ENCODE data around the gene EIF3I.

EIF3I gene

GRCh38 chr1:32184650-32185049 lies 37.6 kb upstream of the EIF3I start:
- TF ChIP-seq SUZ12 (IDR thresholded peaks at IDR 0.05) = no peak
- TF ChIP-seq LEF1 (IDR thresholded peaks at IDR 0.05; ENCODE audit: borderline replicate concordance) = no peak
- TF ChIP-seq ELF4 (IDR thresholded peaks at IDR 0.05) = no peak
- no peak for TF ChIP-seq ARNT (IDR thresholded peaks at IDR 0.05)
- no peak for TF ChIP-seq CTBP1 (IDR thresholded peaks at IDR 0.05; ENCODE audit: borderline replicate concordance)
- TF ChIP-seq, protein P1, sequence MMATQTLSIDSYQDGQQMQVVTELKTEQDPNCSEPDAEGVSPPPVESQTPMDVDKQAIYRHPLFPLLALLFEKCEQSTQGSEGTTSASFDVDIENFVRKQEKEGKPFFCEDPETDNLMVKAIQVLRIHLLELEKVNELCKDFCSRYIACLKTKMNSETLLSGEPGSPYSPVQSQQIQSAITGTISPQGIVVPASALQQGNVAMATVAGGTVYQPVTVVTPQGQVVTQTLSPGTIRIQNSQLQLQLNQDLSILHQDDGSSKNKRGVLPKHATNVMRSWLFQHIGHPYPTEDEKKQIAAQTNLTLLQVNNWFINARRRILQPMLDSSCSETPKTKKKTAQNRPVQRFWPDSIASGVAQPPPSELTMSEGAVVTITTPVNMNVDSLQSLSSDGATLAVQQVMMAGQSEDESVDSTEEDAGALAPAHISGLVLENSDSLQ (IDR thresholded peaks at IDR 0.05) = no peak
- TF ChIP-seq ZNF384 (IDR thresholded peaks at IDR 0.05) = no peak
- no peak for TF ChIP-seq TARDBP (IDR thresholded peaks at IDR 0.05)
- no peak for TF ChIP-seq FOXK2 (IDR thresholded peaks at IDR 0.05)
- no peak for TF ChIP-seq FOXA1 (IDR thresholded peaks at IDR 0.05)
- TF ChIP-seq HDGF (IDR thresholded peaks at IDR 0.05; ENCODE audit: borderline replicate concordance) = no peak
- no peak for TF ChIP-seq FOXM1 (IDR thresholded peaks at IDR 0.05; ENCODE audit: borderline replicate concordance)
- TF ChIP-seq NFRKB (IDR thresholded peaks at IDR 0.05) = no peak
- TF ChIP-seq L3MBTL2 (conservative IDR thresholded peaks at IDR 0.05) = no peak
- no peak for TF ChIP-seq BHLHE40 (IDR thresholded peaks at IDR 0.05; ENCODE audit: borderline replicate concordance)
- no peak for TF ChIP-seq SP1 (IDR thresholded peaks at IDR 0.05)
- no peak for DNase-seq (ENCODE audit: extremely low spot score)
- CTCF ChIA-PET = no interaction called here
- POLR2A ChIA-PET = interaction anchor here (1.0 to 1.7 kb wide), 3 partner anchors 12 to 21 kb away, joined by 3 to 7 read pairs (median 3); partner anchors contain the start of gene IQCC

DNA sequence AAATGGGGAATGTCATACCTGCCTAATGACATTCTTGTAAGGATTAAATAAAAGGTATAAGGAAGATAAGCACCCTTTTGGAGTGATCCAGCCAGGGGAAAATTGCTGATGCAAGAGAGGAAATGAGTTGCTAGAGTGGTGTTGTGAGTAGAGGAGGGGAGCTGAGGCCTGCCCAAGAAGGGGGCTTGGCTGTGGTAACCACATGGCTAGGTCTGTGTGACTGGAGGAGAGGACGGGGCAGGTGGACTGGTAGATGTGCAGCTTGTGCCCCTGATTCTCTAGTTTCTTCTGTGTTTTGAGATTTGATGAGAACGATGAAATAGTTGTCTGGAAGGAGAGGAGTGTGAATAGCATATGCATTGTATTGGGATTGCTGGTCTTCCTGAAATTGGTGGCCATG lies 36.1 kb upstream of the EIF3I start:
- DNase-seq (ENCODE audit: extremely low spot score) = no peak
- CTCF ChIA-PET = interaction anchor here (1.0 kb wide), 1 partner anchor 12 kb away, joined by 3 read pairs; no protein-coding TSS in a partner anchor
- POLR2A ChIA-PET = interaction anchor here (0.6 to 0.8 kb wide), 2 partner anchors 12 to 16 kb away, joined by 3 read pairs; no protein-coding TSS in a partner anchor
- TF ChIP-seq BHLHE40 (IDR thresholded peaks at IDR 0.05; ENCODE audit: borderline replicate concordance) (no peak), NFRKB (IDR thresholded peaks at IDR 0.05) (no peak), FOXK2 (IDR thresholded peaks at IDR 0.05) (no peak)

DNA sequence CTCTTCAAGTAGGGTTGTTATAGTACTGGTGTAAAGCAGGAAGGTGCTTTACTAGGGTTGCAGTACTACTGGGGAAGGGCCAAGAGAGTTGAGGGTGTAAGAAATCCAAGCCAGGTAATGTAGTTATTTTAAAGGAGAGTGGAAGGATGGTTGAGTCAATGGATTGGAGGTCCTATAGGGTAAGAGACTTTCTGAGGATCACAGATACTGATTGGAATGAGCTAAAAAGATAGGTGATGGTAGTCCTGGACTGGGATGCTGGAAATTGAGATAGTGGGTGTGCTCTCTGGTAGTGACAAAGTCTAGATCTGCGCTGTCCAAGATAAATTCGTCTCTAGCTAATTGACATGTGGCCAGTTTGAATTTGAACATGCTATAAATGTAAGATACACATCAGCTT lies 35.7 kb upstream of the EIF3I start:
- CTCF ChIA-PET = interaction anchor here (1.0 kb wide), 1 partner anchor 11 kb away, joined by 3 read pairs; no protein-coding TSS in a partner anchor

DNA sequence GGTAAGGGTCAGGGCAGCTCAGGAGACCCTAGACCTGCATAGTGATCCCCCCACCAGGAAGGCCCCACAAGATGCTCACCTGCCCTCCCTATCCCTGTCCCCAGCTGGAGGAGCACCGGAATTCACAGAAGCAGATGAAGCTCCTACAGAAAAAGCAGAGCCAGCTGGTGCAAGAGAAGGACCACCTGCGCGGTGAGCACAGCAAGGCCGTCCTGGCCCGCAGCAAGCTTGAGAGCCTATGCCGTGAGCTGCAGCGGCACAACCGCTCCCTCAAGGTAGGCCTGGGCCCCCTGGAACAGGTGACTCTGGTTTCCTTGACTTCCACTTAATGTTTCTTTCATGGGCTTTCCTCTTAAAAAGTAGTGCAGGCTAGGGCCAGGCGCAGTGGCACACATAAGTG lies 34.4 kb upstream of the EIF3I start:
- POLR2A ChIA-PET = interaction anchor here (0.8 kb wide), 1 partner anchor 8 kb away, joined by 4 read pairs; the partner anchor contains the start of gene TXLNA
- TF ChIP-seq FOXA1 (IDR thresholded peaks at IDR 0.05) = no peak
- TF ChIP-seq FOXM1 (IDR thresholded peaks at IDR 0.05; ENCODE audit: borderline replicate concordance) = no peak
- no peak for TF ChIP-seq L3MBTL2 (conservative IDR thresholded peaks at IDR 0.05)
- TF ChIP-seq ARNT (IDR thresholded peaks at IDR 0.05) = no peak
- no peak for TF ChIP-seq LEF1 (IDR thresholded peaks at IDR 0.05; ENCODE audit: borderline replicate concordance)
- TF ChIP-seq ZNF384 (IDR thresholded peaks at IDR 0.05) = no peak
- no peak for TF ChIP-seq ELF4 (IDR thresholded peaks at IDR 0.05)
- TF ChIP-seq SP1 (IDR thresholded peaks at IDR 0.05) = no peak
- TF ChIP-seq, protein P1 (IDR thresholded peaks at IDR 0.05) = no peak
- no peak for TF ChIP-seq CTBP1 (IDR thresholded peaks at IDR 0.05; ENCODE audit: borderline replicate concordance)
- no peak for TF ChIP-seq TARDBP (IDR thresholded peaks at IDR 0.05)
- no peak for TF ChIP-seq BHLHE40 (IDR thresholded peaks at IDR 0.05; ENCODE audit: borderline replicate concordance)
- TF ChIP-seq SUZ12 (IDR thresholded peaks at IDR 0.05) = no peak
- no peak for TF ChIP-seq NFRKB (IDR thresholded peaks at IDR 0.05)
- no peak for TF ChIP-seq FOXK2 (IDR thresholded peaks at IDR 0.05)
- no peak for TF ChIP-seq HDGF (IDR thresholded peaks at IDR 0.05; ENCODE audit: borderline replicate concordance)
- no peak for DNase-seq (ENCODE audit: extremely low spot score)
- CTCF ChIA-PET = no interaction called here

More for the DNA sequence above, 35.7 kb upstream of the EIF3I start:
- DNase-seq (ENCODE audit: extremely low spot score) = no peak
- TF ChIP-seq SP1 (IDR thresholded peaks at IDR 0.05) = no peak
- TF ChIP-seq FOXM1 (IDR thresholded peaks at IDR 0.05; ENCODE audit: borderline replicate concordance) = no peak
- TF ChIP-seq HDGF (IDR thresholded peaks at IDR 0.05; ENCODE audit: borderline replicate concordance) = no peak
- no peak for TF ChIP-seq ZNF384 (IDR thresholded peaks at IDR 0.05)
- TF ChIP-seq NFRKB (IDR thresholded peaks at IDR 0.05) = no peak
- TF ChIP-seq SUZ12 (IDR thresholded peaks at IDR 0.05) = no peak
- no peak for TF ChIP-seq LEF1 (IDR thresholded peaks at IDR 0.05; ENCODE audit: borderline replicate concordance)
- TF ChIP-seq, protein P1 (IDR thresholded peaks at IDR 0.05) = no peak
- no peak for TF ChIP-seq BHLHE40 (IDR thresholded peaks at IDR 0.05; ENCODE audit: borderline replicate concordance)
- TF ChIP-seq TARDBP (IDR thresholded peaks at IDR 0.05) = no peak
- no peak for TF ChIP-seq L3MBTL2 (conservative IDR thresholded peaks at IDR 0.05)
- no peak for TF ChIP-seq ARNT (IDR thresholded peaks at IDR 0.05)
- TF ChIP-seq FOXK2 (IDR thresholded peaks at IDR 0.05) = no peak
- TF ChIP-seq CTBP1 (IDR thresholded peaks at IDR 0.05; ENCODE audit: borderline replicate concordance) = no peak
- no peak for TF ChIP-seq FOXA1 (IDR thresholded peaks at IDR 0.05)
- TF ChIP-seq ELF4 (IDR thresholded peaks at IDR 0.05) = no peak
- POLR2A ChIA-PET = interaction anchor here (0.6 to 0.8 kb wide), 2 partner anchors 11 to 15 kb away, joined by 3 read pairs; no protein-coding TSS in a partner anchor

GRCh38 chr1:32192220-32192948 lies 29.8 kb upstream of the EIF3I start:
- no peak for DNase-seq (ENCODE audit: extremely low spot score)
- TF ChIP-seq L3MBTL2 (conservative IDR thresholded peaks at IDR 0.05) = no peak
- TF ChIP-seq HDGF (IDR thresholded peaks at IDR 0.05; ENCODE audit: borderline replicate concordance) = no peak
- TF ChIP-seq ELF4 (IDR thresholded peaks at IDR 0.05) = no peak
- no peak for TF ChIP-seq ZNF384 (IDR thresholded peaks at IDR 0.05)
- TF ChIP-seq LEF1 (IDR thresholded peaks at IDR 0.05; ENCODE audit: borderline replicate concordance) = no peak
- TF ChIP-seq FOXK2 (IDR thresholded peaks at IDR 0.05) = no peak
- TF ChIP-seq SP1 (IDR thresholded peaks at IDR 0.05) = no peak
- TF ChIP-seq TARDBP (IDR thresholded peaks at IDR 0.05) = no peak
- no peak for TF ChIP-seq FOXM1 (IDR thresholded peaks at IDR 0.05; ENCODE audit: borderline replicate concordance)
- TF ChIP-seq BHLHE40 (IDR thresholded peaks at IDR 0.05; ENCODE audit: borderline replicate concordance) = no peak
- TF ChIP-seq NFRKB (IDR thresholded peaks at IDR 0.05) = no peak
- no peak for TF ChIP-seq FOXA1 (IDR thresholded peaks at IDR 0.05)
- ChIA-PET POLR2A (interaction anchor here (1.5 to 2.0 kb wide), 3 partner anchors 8 to 13 kb away, joined by 5 to 15 read pairs (median 6); partner anchors contain the start of genes CCDC28B, IQCC and TXLNA), CTCF (interaction anchor here (0.5 to 0.6 kb wide), 2 partner anchors 76 to 478 kb away, joined by 4 read pairs; no protein-coding TSS in a partner anchor)
